Activated T-cell treated with anti-CD3 and anti-CD28 coated beads, Interleukin-2, amount 50 U/mL, for 48 hours (primary cell): ENCODE data around the gene BCAR1.
"Not testable (repeated sequence)": the region's sequence is repeated elsewhere in the genome, so short reads cannot be mapped to it uniquely, and the experiment has no call there.

Source experiments
- DNase-seq, 2 experiments: peaks; one replicate each; pipeline ENCODE4 v3.0.0-alpha.2; 2020

The BCAR1 gene

GRCh38 chr16:75251280-75252048, at the start of gene BCAR1:
Gene BCAR1 (minus strand): TSS chr16:75251624. CDS start chr16:75251482, 142 bp downstream.
- DNase-seq: peak; percentile 46 to 52

- no peak for DNase-seq
Observed at GRCh38 chr16:75298267-75298666, 46.8 kb upstream of the BCAR1 start.

GRCh38 chr16:75296606-75297005, 45.2 kb upstream of the BCAR1 start:
- no peak for DNase-seq

GRCh38 chr16:75294773-75295459, 43.5 kb upstream of the BCAR1 start:
- DNase-seq: no peak

GRCh38 chr16:75293772-75294171, 42.3 kb upstream of the BCAR1 start:
- no peak for DNase-seq

GRCh38 chr16:75293173-75293572, 41.7 kb upstream of the BCAR1 start:
- no peak for DNase-seq

- no peak for DNase-seq
Observed at GRCh38 chr16:75292691-75293090, 41.3 kb upstream of the BCAR1 start.

- DNase-seq: no peak
Observed at GRCh38 chr16:75289189-75289588, 37.8 kb upstream of the BCAR1 start.

- peak; percentile 70 to 75 for DNase-seq
Observed at GRCh38 chr16:75288596-75289120, 37.2 kb upstream of the BCAR1 start.

GRCh38 chr16:75288181-75288580, 36.8 kb upstream of the BCAR1 start:
- no peak for DNase-seq

- DNase-seq: no peak
Observed at GRCh38 chr16:75287708-75288107, 36.3 kb upstream of the BCAR1 start.

GRCh38 chr16:75286389-75286788, 35.0 kb upstream of the BCAR1 start:
- no peak for DNase-seq

GRCh38 chr16:75282466-75283281, 31.2 kb upstream of the BCAR1 start:
- DNase-seq: no peak

- no peak for DNase-seq
Observed at GRCh38 chr16:75281826-75282225, 30.4 kb upstream of the BCAR1 start.

- DNase-seq: not testable (repeated sequence)
Observed at GRCh38 chr16:75281009-75281408, 29.6 kb upstream of the BCAR1 start.

- no peak for DNase-seq
Observed at GRCh38 chr16:75280331-75280804, 28.9 kb upstream of the BCAR1 start.

GRCh38 chr16:75279305-75279704, 27.9 kb upstream of the BCAR1 start:
- DNase-seq: no peak

- DNase-seq: no peak
Observed at GRCh38 chr16:75273054-75273925, 21.9 kb upstream of the BCAR1 start.

GRCh38 chr16:75272629-75273028, 21.2 kb upstream of the BCAR1 start:
- DNase-seq: not testable (repeated sequence)

- no peak for DNase-seq
Observed at GRCh38 chr16:75272097-75272551, 20.7 kb upstream of the BCAR1 start.

GRCh38 chr16:75271441-75272096, 20.1 kb upstream of the BCAR1 start:
- DNase-seq: no peak
